ENCODE measurements around the gene SLC25A21. TPM values are rescaled to one million over a fixed set of nuclear protein-coding genes. Genes with fewer than 3 reads are reported as not detected.

Gene SLC25A21
- total RNA-seq, 2 donors from 2014 or later, result 0.73 to 0.77 TPM

DNA sequence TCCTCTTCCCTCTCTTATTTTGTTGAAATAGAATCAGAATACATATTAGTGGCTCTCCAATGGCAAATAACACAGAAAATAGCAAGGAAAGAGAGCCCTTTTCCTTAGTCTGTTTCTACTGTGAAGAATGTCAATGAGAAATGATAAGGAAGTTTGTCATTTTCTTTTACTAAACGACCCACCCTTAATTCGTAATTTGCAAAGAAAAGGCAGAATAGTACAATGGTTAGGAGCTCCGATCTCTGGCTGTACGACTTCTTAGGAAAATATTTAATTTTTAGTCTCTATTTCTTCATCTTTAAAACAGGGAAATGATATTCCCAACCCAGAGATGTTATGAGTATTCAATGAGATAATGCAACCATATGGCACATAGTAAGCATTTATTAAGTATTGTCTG is 504.7 kb downstream of the SLC25A21 start:
- ATAC-seq, result no peak
- intact Hi-C loops (cut with DNase I), result no loop called here
- no peak for DNase-seq

DNA sequence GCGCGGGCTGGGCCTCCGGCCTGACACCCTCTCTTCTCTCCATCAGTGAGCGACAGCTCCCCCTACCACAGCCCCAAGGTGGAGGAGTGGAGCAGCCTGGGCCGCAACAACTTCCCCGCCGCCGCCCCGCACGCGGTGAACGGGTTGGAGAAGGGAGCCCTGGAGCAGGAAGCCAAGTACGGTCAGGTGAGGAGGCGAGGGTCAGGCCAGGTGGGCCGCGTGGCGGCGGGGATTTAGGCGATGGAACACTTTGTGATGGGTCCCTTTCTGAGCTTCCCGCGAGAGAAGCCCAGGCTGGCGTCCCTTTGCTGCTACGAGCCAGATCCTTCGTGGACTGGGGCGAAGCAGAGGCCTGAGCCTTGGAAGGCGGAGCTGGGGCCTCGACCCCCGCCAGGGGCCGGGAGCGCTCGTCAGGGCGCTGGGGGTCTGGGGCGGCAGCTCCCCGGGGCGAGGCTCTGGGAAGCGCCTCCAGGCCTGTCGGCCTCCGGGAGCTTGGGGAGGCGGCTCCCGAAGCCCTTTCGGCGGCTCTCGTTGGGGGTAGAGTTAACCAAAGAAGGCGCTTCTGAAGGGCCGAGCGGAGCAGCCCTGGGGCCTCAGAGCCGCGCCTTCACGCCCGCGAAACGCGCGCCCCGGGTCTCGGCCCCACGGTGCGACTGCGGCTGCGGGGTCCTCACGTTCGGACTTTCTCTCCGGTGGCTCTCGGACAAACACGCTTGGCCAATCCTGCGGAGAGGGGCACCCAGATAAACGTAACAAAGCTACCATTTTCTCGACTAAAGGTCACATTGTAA is 505.8 kb downstream of the SLC25A21 start:
- intact Hi-C loops (cut with DNase I), result no loop called here
- ATAC-seq (no peak), DNase-seq (no peak)

DNA sequence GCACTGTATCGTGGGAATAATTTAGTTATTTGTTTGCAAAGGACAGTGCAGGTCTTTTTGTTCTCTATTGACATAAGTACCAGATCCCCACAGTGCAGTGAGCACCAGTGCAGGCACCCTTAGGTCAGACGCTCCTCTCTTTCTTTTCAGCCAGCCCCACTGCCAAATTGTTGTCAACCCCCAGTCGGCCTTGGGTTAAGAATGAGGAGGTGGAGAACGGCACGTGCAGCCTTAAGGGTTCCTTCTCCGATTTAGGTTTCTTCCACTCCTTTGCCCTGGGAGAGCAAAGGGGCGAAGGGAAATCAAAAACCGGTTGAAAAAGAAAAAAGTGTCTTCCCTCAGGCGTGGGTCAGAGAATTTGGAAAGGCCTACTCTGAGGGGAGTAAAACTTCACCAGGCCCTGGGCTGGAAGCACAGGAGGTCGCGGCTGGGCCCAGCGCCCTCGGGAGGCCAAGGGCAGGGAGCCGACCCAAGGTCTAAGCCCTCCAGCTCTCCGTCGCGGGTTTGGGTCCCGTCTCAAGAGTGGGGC is 506.5 kb downstream of the SLC25A21 start:
- no peak for ATAC-seq
- intact Hi-C loops (cut with DNase I), result no loop called here

DNA sequence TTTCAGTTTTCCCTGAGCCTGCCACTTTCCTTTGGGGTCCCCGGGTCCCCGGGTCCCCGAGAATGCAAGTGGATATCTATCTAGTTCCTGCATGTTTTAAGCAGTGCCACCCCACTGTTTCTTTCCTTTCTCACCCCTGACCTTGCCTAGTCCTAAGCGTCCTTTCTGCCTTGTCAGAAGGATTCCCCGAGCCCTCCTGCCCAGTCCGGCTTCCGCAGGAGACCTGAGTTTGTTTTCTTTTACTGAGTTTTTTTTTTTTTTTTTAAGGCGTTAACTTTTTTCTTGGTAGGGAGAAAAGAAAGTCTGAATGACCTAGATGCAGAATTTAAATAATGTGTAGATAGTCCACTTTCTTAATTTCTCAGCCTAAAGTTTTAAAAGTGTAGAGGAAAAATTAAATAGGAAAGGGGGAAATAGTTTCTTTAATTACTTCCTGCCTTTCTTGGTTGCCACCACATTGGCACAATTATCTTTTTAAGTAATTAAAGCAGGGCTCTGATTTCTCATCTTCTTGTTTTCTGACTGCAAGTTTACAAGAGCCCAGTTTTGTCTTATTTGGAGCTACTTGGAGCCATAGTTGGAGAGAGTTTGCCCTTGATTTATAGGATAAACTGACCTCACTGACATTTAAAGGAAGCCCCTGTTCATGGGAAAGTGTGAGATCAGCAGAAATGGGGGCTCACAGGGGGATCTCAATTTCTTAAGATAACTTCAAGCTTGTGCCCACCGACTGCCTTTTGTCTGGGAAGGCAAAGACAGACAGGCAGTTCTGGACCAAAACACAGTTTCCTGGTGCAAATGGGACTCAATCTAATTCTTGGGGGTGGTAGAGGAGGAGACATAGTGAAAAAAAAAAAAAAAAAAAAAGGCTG is 507.8 kb downstream of the SLC25A21 start:
- no peak for DNase-seq
- intact Hi-C loops (cut with DNase I), result loop anchor here in 1 of 2 donors (5.0 kb wide), 1 partner anchor 278 kb away; no protein-coding TSS in a partner anchor
- ATAC-seq, result no peak

More for the DNA sequence above, 506.5 kb downstream of the SLC25A21 start:
- no peak for DNase-seq

DNA sequence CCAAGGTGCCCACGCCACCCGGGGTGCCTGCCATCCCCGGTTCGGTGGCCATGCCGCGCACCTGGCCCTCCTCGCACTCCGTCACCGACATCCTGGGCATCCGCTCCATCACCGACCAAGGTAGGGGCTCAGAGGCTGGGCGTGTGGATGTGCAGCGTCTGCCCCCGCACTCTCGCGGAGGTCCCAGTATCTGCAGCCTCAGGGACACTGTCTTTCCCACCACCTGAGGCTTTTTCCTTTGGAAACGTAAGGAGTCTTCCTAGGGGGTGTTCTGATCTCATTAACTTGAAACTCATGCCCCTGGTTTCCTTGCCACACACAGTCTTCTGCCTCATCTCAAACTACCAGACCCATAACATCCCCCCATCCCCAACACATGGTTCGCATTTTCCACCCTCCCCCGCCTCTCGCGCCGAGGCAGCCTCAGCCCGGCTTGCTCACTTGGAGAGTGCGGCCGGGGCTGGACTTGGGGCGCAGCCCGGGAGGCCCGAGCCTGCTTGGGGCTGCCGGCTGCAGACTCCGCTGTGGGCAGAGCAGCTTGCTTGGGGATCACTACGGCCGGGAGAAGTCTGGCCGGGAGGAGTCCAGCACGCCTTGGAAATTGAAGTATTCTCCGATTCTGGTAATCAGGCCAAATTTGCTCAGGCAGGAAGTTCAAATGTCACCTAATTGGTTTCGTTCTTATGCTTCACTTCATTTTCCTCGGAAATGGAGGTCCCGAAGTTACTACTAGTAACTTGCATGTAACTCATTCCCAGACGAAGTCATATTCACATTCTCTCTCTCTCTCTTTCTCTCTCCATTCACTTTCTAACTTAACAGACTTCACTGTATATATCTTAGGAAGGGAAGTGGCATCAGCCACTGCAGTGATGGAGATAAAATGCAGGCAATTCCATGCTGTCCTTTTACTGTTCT is 508.7 kb downstream of the SLC25A21 start:
- ATAC-seq, result peak in 1 of 2 donors; percentile 9
- no peak for DNase-seq
- intact Hi-C loops (cut with DNase I), result loop anchor here in 1 of 2 donors (5.0 kb wide), 1 partner anchor 279 kb away; no protein-coding TSS in a partner anchor

DNA sequence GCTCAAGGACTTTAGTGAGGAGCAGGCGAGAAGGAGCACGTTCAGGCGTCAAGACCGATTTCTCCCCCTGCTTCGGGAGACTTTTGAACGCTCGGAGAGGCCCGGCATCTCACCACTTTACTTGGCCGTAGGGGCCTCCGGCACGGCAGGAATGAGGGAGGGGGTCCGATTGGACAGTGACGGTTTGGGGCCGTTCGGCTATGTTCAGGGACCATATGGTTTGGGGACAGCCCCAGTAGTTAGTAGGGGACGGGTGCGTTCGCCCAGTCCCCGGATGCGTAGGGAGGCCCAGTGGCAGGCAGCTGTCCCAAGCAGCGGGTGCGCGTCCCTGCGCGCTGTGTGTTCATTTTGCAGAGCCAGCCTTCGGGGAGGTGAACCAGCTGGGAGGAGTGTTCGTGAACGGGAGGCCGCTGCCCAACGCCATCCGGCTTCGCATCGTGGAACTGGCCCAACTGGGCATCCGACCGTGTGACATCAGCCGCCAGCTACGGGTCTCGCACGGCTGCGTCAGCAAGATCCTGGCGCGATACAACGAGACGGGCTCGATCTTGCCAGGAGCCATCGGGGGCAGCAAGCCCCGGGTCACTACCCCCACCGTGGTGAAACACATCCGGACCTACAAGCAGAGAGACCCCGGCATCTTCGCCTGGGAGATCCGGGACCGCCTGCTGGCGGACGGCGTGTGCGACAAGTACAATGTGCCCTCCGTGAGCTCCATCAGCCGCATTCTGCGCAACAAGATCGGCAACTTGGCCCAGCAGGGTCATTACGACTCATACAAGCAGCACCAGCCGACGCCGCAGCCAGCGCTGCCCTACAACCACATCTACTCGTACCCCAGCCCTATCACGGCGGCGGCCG is 509.6 kb downstream of the SLC25A21 start:
- DNase-seq (no peak), ATAC-seq (peak in 1 of 2 donors; percentile 10)
- intact Hi-C loops (cut with DNase I), result loop anchor here in 1 of 2 donors (5.0 kb wide), 1 partner anchor 280 kb away; no protein-coding TSS in a partner anchor

DNA sequence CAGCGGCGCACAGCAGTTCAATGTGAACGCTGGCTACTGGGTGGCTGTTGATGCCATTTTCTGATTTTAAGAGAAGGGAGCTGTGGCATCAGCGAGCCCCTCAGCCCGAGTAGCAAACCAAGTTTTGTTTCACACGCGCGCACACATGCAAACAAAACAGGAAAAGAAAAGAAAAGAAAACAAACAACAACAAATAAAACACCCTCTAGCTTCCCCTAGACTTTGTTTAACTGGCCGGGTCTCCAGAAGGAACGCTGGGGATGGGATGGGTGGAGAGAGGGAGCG is 510.2 kb downstream of the SLC25A21 start:
- ATAC-seq (no peak), DNase-seq (no peak)
- intact Hi-C loops (cut with DNase I), result loop anchor here in 1 of 2 donors (5.0 kb wide), 1 partner anchor 280 kb away; no protein-coding TSS in a partner anchor

DNA sequence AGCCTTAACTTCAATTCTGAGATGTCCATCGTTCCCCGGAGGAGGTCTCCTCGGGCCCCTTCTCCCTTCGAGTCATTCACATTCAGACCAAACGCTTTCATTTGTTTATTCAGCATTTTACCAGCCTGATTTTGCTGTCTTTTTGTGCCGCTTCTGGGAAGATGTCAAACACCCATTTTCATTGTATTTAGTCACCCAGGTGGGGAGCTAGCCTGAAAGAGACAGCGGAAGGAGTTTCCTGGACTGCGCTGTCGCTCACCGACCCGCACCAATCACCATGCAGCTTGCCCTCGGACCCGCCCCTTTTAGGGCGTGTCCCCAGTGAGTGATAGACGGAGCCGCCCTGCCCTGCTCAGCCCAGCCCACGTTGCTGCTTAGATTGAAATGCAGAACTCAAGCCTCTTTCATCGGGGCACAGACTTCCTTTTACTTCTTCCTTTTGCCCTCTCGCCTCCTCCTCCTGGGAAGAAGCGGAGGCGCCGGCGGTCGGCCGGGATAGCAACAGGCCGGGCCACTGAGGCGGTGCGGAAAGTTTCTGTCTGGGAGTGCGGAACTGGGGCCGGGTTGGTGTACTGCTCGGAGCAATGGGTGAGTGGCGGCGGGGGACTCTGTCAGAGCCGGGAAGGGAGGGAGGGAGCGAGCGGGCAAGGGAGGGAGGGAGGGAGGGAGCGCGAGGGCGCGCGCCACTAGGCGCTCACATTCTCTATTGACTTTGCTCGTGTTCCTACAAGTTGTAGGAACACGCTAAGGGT is 510.7 kb downstream of the SLC25A21 start, which contains the start of gene PAX9:
PAX9 (plus strand) TSS at position 355 of the 752 bp plus-strand sequence; CDS start at position 585, 230 bp downstream.
- peak; percentile 77 for DNase-seq
- intact Hi-C loops (cut with DNase I), result loop anchor here in 1 of 2 donors (5.0 kb wide), 1 partner anchor 281 kb away; no protein-coding TSS in a partner anchor
- peak; percentile 85 to 97 for ATAC-seq

DNA sequence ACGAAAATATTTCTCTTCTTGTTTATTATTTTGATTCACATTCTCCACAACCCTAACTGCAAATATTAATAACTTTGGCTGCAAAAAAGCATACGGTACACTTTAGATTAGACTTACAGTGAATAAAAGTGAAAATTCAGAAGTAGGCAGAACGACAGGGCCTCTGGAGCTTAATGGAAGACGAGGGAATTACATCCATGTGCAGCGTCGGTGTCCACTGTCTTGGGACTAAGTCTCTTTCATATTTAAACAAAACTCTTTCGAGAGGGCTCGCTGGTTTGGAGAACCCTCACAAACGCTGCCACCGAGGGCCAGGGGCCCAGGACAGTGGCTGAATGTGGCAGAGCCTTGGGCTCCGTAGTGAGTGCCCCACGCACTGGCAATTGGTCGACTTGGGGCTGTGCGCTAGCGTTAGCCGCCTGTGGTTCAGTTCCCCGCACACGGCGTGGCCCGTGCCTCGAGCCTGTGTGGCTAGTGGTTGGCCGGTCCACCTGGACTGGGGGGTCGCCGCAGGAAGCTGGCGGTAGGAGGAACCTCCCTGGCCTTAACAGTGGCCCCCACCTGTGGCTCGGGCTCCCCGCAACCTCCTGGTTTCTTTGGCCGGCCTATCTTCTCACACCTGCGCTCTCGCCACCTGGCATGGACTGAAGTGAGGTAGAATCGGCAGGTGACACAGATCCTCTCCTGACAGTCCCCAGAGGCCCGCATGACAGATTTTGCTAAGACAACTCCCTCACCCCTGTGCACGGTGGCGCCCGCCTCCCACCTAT is 511.5 kb downstream of the SLC25A21 start:
- no peak for DNase-seq
- ATAC-seq, result no peak
- intact Hi-C loops (cut with DNase I), result loop anchor here in 1 of 2 donors (5.0 kb wide), 1 partner anchor 281 kb away; no protein-coding TSS in a partner anchor

DNA sequence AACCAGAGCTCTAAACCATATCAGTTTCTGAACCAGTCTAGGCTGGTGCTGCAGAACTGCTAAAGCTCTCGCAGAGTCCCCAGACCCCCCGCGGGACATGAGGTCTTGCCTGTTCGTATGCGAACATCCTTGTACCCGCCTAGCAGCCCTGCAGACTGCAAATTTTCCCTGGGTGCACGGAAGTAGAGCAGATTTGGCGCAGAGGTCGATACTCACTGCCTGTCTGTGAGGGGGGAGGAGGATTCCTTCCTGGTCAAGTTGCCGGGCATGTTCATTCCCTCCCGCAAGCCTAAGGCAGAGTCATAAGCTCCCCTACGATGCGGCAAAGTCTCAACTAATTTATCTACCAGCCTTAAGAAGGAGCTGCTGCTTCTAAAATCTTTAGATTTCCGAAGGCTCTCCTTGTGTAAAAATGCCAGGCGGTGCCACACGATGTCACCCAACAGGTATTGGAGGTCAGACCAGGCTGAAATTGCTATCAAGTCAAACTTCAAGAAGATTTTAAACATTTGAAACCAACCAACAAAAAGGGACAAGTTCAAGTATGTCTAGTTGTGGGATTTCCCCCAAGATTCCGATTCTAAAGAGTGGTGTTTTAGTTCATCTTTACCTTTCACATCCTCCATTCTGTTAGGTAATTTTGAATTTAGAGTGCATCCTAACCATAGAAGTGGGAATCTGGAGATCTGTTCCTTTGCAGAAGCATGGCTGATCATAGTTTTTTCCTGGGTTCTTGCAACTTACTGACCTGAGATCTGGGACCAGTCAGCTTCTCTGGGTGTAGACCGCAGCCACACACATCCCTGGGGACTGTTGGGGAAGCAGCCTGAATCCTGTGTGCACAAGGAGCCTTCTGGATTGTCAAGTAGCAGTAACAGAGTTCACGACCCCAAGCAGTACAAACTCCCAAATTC is 512.3 kb downstream of the SLC25A21 start:
- intact Hi-C loops (cut with DNase I), result loop anchor here in 1 of 2 donors (5.0 kb wide), 1 partner anchor 282 kb away; no protein-coding TSS in a partner anchor
- ATAC-seq (no peak), DNase-seq (no peak)

DNA sequence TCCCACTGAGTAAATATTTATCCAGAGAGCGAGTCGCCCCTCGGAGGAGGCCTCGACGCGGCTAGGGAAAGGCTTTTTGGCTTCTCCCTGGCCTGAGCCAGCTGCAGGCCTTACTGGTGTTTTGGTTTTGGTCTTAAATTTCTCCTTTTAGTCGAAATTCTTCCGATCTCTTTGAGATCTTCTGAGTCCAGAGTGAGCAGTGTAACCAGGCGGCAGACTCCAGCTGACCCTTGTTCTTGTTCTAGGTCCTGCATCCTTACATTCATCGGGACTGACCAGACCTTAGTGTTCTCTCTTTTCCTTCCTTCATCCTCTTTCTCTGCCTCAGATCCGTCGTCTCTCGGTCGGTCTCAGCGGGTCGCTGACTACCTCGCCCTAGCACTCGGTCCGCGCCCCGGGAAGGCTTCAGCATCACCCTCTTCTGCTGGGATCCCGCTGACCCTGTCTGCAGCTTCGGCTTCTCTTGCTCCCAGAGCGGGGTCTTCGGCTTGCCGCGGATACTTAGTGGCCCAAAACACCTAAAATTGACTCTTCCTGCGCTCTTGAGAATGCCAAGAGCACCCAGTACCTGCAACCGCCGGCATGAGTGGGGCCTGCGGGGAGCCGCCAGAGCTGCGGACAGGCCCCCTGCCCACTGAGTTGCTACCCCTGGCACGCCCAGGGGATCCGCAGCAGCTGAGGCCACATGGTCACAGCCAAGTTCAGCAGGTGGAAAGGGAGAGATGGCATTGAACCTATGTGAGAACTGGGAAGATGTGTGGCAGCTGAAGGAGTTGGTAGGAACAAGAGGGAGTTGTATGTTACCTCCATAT is 513.2 kb downstream of the SLC25A21 start:
- no peak for ATAC-seq
- no peak for DNase-seq
- intact Hi-C loops (cut with DNase I), result no loop called here

DNA sequence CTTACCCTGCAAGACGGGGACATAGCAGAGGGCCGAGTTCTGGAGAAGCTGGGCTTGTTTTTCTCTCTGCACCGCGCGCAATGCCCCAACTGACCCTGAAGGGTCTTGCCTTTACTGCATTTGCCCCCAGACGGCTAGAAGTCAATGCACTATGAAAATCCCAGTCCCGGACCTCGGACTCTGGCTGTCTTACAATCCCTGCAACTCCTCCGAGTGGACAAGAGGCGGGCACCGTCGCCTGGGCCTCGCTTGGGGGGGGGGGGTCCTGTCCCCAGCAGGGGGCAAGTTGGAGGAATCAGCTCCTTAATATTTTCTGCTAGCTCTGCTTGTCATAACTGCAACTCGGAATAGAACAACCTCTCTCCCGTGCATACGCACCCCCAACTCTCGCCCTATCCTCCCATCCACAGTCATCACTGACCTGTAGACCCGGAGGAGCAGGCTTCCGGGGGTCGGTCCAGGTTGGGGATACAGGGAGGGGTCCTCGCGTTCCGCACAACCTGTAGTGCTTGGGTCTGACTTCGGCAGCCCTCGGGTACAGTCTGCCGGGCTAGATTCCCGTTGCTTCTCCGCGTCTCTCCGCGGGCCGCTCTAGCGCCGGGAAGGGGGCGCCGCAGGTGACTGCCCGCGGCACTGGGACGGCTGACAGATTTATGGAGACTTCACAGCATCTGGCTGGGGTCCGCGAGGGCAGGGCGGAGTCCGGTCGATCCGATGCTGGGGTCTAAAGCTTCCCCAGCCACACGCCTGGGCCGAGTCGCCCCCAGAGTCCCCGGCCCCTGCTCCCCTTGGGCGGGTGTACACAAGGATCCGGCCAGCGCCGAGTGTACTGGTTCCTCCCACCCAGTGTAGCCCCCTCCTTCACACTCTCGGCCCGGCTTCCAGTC is 514.0 kb downstream of the SLC25A21 start:
- DNase-seq, result no peak
- intact Hi-C loops (cut with DNase I), result no loop called here
- no peak for ATAC-seq

DNA sequence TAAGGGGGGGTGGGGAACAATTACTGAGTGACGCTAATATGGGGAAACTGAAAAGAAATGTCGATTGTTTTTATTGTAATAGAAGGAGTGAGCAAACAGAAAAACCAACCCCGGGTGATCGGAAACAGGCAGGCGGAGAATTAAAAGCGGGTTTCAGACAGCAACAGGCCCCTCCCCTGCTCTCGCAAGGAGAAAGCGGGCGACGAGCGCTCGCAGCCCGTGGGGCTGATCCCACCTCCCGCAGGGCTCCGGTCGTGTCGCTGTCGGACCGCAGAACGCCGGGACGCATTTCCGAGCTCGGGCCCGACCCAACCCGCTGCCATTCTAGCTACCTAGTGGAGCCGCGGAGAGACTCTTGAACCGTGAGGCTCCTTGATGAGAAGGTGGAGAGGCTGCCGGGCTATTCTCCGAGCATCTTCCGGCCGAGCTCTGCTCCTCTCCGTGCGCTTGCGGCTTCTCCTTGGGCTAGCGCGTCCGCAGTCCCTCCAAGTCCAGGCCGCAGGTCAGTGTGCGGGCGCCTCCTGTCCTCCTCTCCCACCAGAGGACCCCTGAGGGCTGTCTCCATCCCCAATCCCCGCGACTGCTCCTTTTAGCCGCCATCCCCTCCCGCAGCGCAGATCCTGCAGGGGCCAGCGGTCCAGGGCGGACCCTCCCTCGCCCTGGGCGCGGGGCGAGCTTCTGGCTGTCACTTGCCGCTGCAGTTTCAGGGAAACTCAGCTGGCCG is 514.8 kb downstream of the SLC25A21 start:
- no peak for DNase-seq
- no peak for ATAC-seq
- intact Hi-C loops (cut with DNase I), result no loop called here
